Heart left ventricle (tissue), 13 donors: ENCODE results near the gene PIGR.

Experiments
- POLR2A ChIP-seq, 2 donors: fragments of 450-650 bp; IDR thresholded peaks; one replicate each; pipeline ENCODE4 v1.6.1; 2017; ENCODE audit warnings: antibody characterized with exemption in 2 of 2, mild to moderate bottlenecking in 2 of 2, moderate library complexity in 2 of 2
- TF ChIP-seq, protein P1 (sequence below), 12 donors: fragments of 200-600 bp; sonication (generic) in 4 of 12; IDR thresholded peaks; one replicate each; pipeline versions ENCODE4 v1.5.0 to v1.8.0; 2018 to 2022; ENCODE audit warnings: antibody characterized with exemption in 12 of 12, mild to moderate bottlenecking in 5 of 12
- donor health status: ischemic (EF 13 %, LVEDD 7.1; RV severe dilation, severe dysfunction).
- donor health status: DM: no; HTN: yes; CAD: no.
- donor health status: DM: no; HTN: no; CAD: no.
- donor health status: ischemic (EF 25% LVEDD 6.9; RV normal size, moderate dysfunction).
- donor health status: ischemic (EF 25% LVEDD 5.7; RV mildly dilated, moderate dysfunction).
- donor health status: ischemic (EF 35%, LVEDD 5.7; RV mildly dilated, moderate dysfunction).
- donor health status: nonischemic (EF 11% LVEDD 7.7; RV severe dilation, severe dysfunction).
- donor health status: DM: yes; HTN: yes; CAD: no.
- donor health status: PGD.
- donor health status: ischemic (EF 29% LVEDD 5.4; RV normal size, mild dysfunction).
- donor health status: nonischemic (EF 23%, LVEDD 6.1; RV moderate dilation, normal function).

DNA sequence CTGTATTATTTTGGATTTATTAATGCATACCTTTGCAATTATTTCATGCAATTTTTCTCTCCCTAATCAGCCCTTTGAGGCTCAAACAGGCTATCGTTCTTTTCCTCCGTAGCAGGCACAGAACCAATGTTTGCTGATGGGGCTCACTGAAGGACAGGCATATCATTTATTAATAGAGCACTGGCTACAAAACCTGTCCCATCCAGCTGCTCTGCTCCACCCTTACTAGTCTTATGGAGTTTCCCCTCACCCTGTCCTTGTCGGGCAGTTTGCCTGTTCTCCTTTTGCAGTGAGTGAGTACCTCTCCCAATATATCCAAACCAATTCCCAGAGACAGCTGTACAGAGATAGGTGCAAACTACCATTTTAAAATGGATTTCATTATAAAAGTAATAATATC is 40.6 kb upstream of the PIGR start:
- no peak for TF ChIP-seq POLR2A (IDR thresholded peaks at IDR 0.05)
- TF ChIP-seq, protein P1, sequence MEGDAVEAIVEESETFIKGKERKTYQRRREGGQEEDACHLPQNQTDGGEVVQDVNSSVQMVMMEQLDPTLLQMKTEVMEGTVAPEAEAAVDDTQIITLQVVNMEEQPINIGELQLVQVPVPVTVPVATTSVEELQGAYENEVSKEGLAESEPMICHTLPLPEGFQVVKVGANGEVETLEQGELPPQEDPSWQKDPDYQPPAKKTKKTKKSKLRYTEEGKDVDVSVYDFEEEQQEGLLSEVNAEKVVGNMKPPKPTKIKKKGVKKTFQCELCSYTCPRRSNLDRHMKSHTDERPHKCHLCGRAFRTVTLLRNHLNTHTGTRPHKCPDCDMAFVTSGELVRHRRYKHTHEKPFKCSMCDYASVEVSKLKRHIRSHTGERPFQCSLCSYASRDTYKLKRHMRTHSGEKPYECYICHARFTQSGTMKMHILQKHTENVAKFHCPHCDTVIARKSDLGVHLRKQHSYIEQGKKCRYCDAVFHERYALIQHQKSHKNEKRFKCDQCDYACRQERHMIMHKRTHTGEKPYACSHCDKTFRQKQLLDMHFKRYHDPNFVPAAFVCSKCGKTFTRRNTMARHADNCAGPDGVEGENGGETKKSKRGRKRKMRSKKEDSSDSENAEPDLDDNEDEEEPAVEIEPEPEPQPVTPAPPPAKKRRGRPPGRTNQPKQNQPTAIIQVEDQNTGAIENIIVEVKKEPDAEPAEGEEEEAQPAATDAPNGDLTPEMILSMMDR (IDR thresholded peaks at IDR 0.05) = no peak
